ENCODE data around the gene CRELD2.
"Not testable (repeated sequence)": the region's sequence is repeated elsewhere in the genome, so short reads cannot be mapped to it uniquely, and the experiment has no call there.

Gene CRELD2

DNA sequence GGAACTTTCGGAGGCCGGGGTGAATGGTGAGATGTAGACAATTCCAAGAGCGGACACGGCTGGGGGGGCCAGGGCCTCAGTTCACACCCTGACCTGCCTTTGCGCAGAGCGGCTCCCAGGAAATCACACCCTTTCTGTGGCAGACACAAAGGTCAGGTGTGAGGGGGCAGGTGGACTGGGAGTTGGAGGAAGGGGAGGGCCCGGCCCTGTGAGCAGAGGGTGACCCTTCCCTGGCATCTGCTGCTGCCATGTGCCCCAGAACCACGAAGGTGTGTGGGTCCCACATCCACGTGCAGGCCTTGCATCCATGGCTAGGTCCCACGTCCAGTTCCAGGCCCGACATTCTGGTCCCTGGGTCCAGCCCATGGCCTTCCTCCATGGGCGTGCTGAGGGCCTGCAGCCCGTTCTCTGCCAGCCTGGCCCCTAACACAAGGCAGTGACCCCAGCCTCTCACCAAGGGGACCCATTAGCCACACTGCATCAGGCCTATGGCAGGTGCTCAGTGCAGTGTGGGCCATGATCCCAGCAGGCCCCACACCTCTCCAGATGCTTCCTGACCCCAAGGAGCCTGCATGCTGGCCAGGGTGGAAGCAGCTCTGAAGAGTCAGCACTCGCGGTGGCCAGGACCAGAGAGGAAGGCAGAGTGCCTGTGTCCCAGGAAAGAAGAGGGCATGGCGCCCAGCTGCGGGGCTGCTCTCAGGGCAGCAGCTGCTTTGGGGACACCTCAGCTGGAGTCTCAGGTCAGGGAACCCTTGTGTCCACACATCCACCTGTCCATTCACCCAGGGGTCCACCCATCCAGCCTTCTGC is 23.3 kb downstream of the CRELD2 start:
- no peak overlapping the region for H3K27ac Mint-ChIP-seq
- H3K27me3 Mint-ChIP-seq: no peaks in the 10 kb centered on the region
- DNase-seq (no peak), ATAC-seq (no peak)
- peaks cover 68% of the 10 kb centered on the region for H3K4me1 Mint-ChIP-seq
- no peak overlapping the region for H3K4me3 Mint-ChIP-seq
- H3K9me3 Mint-ChIP-seq: peaks cover 0 to 7% of the 10 kb centered on the region in 2 donors

DNA sequence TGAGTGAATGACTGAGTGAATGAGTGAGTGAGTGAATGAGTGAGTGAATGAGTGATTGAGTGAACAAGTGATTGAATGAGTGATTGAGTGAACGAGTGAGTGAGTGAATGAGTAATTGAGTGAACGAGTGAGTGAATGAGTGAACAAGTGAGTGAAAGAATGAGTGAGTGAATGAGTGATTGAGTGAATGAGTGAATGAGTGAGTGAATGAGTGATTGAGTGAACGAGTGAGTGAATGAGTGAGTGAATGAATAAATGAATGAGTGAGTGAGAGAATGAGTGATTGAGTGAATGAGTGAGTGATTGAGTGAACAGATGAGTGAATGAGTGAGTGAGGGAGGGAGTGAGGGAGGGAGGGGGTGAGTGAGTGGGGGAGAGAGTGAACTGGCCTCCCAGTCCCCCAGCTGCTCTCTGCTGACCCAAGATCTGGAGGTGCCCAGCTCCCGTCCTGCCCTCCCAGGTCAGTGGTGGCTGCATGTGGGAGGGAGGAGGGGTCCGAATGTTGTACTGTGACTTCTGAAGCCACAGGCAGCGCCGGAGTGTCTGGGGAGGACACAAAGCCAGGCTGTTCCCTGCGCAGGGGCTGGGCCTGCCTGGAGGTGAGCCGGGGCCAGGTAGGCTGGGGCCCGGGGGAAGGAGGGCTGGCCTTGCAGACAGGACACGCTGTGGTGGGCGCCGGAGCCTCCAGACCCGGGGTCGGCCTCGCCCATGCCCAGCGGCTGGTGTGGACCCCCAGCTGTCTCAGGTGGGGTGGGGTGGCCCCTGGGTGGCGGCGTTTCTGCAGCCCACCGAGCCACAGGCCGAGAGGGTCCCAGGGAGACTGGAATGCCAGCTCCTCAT is 24.4 kb downstream of the CRELD2 start:
- DNase-seq (no peak), ATAC-seq (peak; percentile 42)
- Mint-ChIP-seq H3K4me3 (no peak overlapping the region), H3K27ac (no peak overlapping the region), H3K9me3 (peaks cover 0 to 7% of the 10 kb centered on the region in 2 donors), H3K27me3 (no peaks in the 10 kb centered on the region), H3K4me1 (peaks cover 58% of the 10 kb centered on the region)

GRCh38 chr22:49943405-49943765 is 25.0 kb downstream of the CRELD2 start:
- H3K9me3 Mint-ChIP-seq: peaks cover 0 to 7% of the 10 kb centered on the region in 2 donors
- H3K4me3 Mint-ChIP-seq: no peak overlapping the region
- no peaks in the 10 kb centered on the region for H3K27me3 Mint-ChIP-seq
- H3K27ac Mint-ChIP-seq: no peak overlapping the region
- ATAC-seq (peak; percentile 53), DNase-seq (no peak)
- H3K4me1 Mint-ChIP-seq: peaks cover 53% of the 10 kb centered on the region

- ATAC-seq (peak; percentile 22), DNase-seq (no peak)
- peaks cover 48% of the 10 kb centered on the region for H3K4me1 Mint-ChIP-seq
- H3K27me3 Mint-ChIP-seq: no peaks in the 10 kb centered on the region
- peak overlapping the region; percentile 26 to 56 for H3K4me3 Mint-ChIP-seq
- H3K27ac Mint-ChIP-seq: no peak overlapping the region
- peaks cover 0 to 7% of the 10 kb centered on the region in 2 donors for H3K9me3 Mint-ChIP-seq
These were observed 25.5 kb downstream of the CRELD2 start for GRCh38 chr22:49943771-49944398.

- H3K9me3 Mint-ChIP-seq: peaks cover 0 to 7% of the 10 kb centered on the region in 2 donors
These were observed 26.0 kb downstream of the CRELD2 start for GRCh38 chr22:49944399-49944891.

GRCh38 chr22:49945042-49945794 is 26.8 kb downstream of the CRELD2 start:
- not testable (repeated sequence) for H3K27me3 Mint-ChIP-seq, ATAC-seq, H3K9me3 Mint-ChIP-seq
- DNase-seq: peak in 1 of 2 donors; percentile 65
- Mint-ChIP-seq H3K27ac (peak overlapping the region; percentile 85 to 95), H3K4me1 (peaks cover 38% of the 10 kb centered on the region), H3K4me3 (peak overlapping the region in 1 of 2 donors; percentile 62)

More at GRCh38 chr22:49944399-49944891, 26.0 kb downstream of the CRELD2 start:
- H3K4me1 Mint-ChIP-seq: peaks cover 42% of the 10 kb centered on the region
- no peak overlapping the region for H3K27ac Mint-ChIP-seq
- H3K4me3 Mint-ChIP-seq: peak overlapping the region; percentile 26 to 56
- H3K27me3 Mint-ChIP-seq: no peaks in the 10 kb centered on the region
- ATAC-seq (peak; percentile 25), DNase-seq (no peak)

DNA sequence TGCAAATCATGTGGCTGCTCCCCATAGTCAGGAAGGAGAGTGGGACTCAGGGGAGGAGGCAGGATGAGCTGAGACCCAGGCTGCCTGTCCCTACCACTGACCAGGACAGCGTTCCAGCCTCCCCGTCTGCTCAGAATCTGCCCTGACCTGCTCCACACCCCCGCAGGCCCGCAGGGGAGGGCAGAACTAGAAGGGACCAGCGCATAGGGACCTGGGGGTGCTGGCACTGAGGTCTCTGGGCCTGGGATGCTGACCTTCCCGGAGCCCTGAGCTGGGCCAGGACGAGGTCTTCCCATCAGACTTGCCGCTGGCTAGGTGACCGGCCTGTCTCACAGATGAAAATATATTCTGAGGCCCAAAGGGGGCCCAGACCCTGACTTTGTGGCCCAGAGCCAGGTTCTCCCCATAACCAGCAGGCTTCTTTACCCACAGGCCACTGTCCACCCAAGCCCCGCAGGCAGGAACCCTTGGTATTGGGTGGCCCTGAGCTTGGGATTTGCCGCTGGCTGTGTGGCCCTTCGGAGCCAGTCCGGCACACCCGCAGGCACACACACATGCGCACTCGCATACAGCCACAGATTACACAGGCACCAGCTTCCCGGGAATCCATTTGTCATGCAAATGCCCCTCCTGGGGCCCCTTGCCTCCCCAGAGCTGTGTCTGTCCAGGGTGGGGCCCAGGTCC is 28.3 kb downstream of the CRELD2 start:
- no peak for ATAC-seq
- H3K4me3 Mint-ChIP-seq: no peak overlapping the region
- no peaks in the 10 kb centered on the region for H3K27me3 Mint-ChIP-seq
- peak overlapping the region in 1 of 2 donors; percentile 59 for H3K27ac Mint-ChIP-seq
- no peaks in the 10 kb centered on the region for H3K9me3 Mint-ChIP-seq
- peaks cover 28% of the 10 kb centered on the region for H3K4me1 Mint-ChIP-seq
- DNase-seq: no peak

- no peaks in the 10 kb centered on the region for H3K9me3 Mint-ChIP-seq
- H3K4me1 Mint-ChIP-seq: peaks cover 28% of the 10 kb centered on the region
- no peaks in the 10 kb centered on the region for H3K27me3 Mint-ChIP-seq
- no peak overlapping the region for H3K27ac Mint-ChIP-seq
- ATAC-seq (no peak), DNase-seq (no peak)
- H3K4me3 Mint-ChIP-seq: no peak overlapping the region
These were observed 28.8 kb downstream of the CRELD2 start for GRCh38 chr22:49947296-49947622.

DNA sequence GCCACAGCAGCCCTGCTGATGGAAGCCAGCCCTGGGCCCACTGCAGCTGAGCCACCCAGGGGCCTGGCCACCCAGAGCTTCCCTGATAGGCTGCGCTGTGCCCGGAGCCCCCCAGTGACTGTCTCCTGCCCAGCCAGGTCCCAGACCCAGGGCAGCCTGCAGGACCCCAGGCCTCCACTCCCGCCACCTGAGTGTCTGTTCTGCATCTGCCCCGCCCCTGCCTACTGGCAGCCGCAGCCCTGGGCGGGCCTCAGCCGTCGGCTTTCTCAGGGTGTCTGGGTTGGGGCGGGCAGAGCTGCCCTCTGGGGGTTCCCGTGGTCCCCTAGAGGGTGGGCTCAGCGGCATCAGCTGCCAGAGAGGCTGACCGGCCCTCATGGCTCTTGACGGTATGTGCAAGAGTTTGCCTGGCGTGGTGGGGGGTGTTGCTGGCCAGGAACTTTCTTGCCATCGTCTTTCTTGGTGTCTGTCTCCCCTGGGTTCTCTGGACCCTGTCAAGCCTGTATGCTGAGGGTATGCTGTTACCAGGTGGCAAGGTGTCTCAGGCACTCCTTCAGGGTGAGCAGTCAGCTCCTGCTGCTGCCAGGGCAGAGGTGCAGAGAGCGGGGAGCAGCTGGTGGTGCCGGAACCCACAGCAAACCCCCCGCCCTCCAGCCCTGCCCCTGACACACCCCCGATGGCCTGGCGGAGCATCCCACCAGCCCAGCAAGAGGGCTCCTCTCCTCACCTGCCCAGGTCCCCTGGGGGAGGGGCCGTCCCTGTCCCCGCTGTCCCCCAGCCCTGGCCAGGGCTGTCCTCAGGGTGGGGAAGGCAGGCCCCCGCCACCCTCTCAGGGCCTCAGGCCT is 29.9 kb downstream of the CRELD2 start:
- H3K9me3 Mint-ChIP-seq: no peaks in the 10 kb centered on the region
- H3K27ac Mint-ChIP-seq: no peak overlapping the region
- H3K4me3 Mint-ChIP-seq: no peak overlapping the region
- no peaks in the 10 kb centered on the region for H3K27me3 Mint-ChIP-seq
- peaks cover 28% of the 10 kb centered on the region for H3K4me1 Mint-ChIP-seq
- no peak for DNase-seq
- peak; percentile 11 for ATAC-seq

GRCh38 chr22:49948958-49949913 is 30.8 kb downstream of the CRELD2 start:
- H3K9me3 Mint-ChIP-seq: no peaks in the 10 kb centered on the region
- DNase-seq (no peak), ATAC-seq (peak; percentile 22)
- peaks cover 19% of the 10 kb centered on the region for H3K4me1 Mint-ChIP-seq
- H3K27ac Mint-ChIP-seq: peak overlapping the region in 1 of 2 donors; percentile 61
- no peaks in the 10 kb centered on the region for H3K27me3 Mint-ChIP-seq
- no peak overlapping the region for H3K4me3 Mint-ChIP-seq

DNA sequence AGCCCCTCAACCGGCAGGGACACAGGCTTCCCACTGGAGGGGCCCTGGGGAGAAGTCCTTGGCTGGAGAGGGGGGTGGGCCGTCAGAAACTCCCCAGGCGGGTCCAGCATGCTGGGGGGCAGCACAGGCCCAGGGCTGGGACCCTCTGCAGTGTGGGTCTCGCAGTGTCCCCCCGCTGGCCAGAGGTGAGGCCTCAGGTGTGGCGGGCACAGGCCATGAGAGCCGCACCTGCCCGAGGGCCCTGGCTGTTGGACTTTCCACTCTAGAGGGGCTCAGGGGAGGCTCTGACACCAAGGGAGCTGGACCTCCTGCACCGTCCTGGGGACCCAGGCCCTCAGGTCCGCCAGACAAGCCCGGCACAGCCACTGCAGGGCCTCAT is 31.5 kb downstream of the CRELD2 start:
- Mint-ChIP-seq H3K4me1 (peaks cover 14% of the 10 kb centered on the region), H3K4me3 (no peak overlapping the region), H3K9me3 (no peaks in the 10 kb centered on the region), H3K27me3 (no peaks in the 10 kb centered on the region), H3K27ac (peak overlapping the region in 1 of 2 donors; percentile 61)
- ATAC-seq: peak; percentile 3
- DNase-seq: no peak

DNA sequence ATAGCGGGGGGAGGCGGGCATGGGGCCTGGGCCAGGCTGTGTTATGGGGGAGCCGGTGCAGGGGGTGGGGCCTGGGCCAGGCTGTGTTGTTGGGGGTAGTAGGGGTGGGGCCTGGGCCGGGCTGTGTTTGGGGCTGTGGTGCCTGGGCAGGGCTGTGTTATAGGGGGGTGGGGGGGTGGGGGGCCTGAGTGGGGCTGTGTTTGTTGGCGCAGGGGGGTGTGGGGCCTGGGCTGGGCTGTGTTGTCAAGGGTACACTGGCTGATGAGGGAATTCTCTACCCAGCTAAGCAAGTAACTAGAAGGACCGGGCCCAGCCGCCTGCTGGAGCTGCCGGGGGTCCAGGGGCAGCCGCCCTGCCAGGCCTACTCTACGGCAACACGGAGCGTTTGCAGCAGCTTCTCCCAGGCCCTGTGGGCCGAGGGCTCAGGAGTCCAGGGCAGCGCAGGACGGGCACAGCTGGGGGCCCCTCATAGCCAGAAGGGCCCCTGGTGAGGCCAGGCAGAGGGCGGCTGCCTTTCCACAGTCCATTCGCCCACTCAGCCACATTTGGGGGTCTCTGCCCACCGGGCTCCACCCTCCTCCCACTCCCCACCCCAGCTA is 32.1 kb downstream of the CRELD2 start:
- DNase-seq (no peak), ATAC-seq (peak; percentile 9)
- Mint-ChIP-seq H3K4me1 (peaks cover 12% of the 10 kb centered on the region), H3K27me3 (no peaks in the 10 kb centered on the region), H3K4me3 (no peak overlapping the region), H3K9me3 (no peaks in the 10 kb centered on the region), H3K27ac (no peak overlapping the region)

All from stimulated activated naive CD8-positive, alpha-beta T cell treated with anti-CD3 and anti-CD28 coated beads, Interleukin-15, amount 100 ng/mL, for 72 hours (primary cell).